ENCODE measurements around the gene FNDC3B.

FNDC3B gene

DNA sequence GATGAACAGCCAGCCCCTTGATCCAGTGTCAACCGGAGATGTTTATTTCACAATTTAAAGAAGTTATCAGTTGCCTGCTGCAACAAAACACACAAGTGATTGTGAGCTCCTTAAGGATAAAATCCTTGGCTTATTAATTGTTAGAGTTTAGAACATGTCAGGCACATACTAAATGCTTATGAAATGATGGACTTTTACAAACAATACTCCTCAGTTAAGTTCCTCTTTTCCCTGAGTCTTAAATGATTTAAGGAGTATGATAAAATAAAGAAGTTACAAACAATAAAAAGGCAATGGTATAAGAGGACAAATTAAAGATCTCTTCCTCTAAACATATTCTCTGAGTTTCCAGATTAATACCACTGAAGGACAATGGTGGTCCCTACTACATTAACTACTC, 403.2 kb downstream of the FNDC3B start:
- Mint-ChIP-seq H3K27me3 (peaks cover 63% of the 10 kb centered on the region), H3K4me3 (no peak overlapping the region), H3K27ac (no peak overlapping the region), H3K9me3 (no peaks in the 10 kb centered on the region), H3K4me1 (peaks cover 8% of the 10 kb centered on the region)
- no peak for DNase-seq
- no peak for ATAC-seq

DNA sequence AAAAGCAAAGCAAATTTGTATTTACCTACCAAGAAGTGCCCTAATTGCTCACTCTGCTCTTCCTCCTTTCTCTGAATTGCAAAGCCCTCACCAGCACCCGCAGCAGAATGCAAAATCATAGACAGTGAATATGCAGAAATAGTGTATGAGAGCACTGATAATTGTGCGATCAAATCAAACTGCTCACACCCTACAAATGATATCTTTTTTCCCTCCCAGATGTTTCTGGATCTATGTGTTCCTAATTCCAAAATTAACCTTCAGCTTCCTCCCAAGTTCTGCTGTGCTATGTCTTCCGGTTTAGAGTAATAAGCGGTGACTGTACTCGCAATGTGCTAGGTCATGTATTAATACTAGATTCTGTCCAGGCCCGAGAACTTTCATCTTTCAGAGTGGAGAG, 405.4 kb downstream of the FNDC3B start:
- Mint-ChIP-seq H3K27ac (no peak overlapping the region), H3K4me1 (peaks cover 30% of the 10 kb centered on the region), H3K9me3 (no peaks in the 10 kb centered on the region), H3K4me3 (no peak overlapping the region), H3K27me3 (peaks cover 64% of the 10 kb centered on the region)
- no peak for DNase-seq
- no peak for ATAC-seq

DNA sequence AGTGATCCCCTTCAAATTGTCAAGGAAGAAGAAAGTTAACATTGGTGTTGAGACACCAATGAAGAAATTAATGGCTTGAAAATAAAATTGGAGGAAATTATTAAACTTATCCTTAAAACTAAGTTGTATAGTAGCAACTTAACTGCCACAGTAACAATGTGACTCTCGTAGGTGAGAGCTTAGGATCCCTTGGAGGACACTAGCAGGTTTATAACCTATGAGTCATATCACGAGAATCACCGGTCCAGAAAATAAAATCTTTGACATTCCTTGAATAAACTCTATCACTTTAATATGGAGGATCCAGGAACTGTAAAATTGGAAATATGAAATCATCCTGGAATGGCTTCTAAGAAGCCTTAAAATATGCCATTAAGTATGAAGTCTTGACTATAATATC, 406.8 kb downstream of the FNDC3B start:
- Mint-ChIP-seq H3K9me3 (no peaks in the 10 kb centered on the region), H3K27me3 (peaks cover 60% of the 10 kb centered on the region), H3K27ac (no peak overlapping the region), H3K4me1 (peaks cover 32% of the 10 kb centered on the region), H3K4me3 (no peak overlapping the region)
- ATAC-seq, result no peak
- no peak for DNase-seq

DNA sequence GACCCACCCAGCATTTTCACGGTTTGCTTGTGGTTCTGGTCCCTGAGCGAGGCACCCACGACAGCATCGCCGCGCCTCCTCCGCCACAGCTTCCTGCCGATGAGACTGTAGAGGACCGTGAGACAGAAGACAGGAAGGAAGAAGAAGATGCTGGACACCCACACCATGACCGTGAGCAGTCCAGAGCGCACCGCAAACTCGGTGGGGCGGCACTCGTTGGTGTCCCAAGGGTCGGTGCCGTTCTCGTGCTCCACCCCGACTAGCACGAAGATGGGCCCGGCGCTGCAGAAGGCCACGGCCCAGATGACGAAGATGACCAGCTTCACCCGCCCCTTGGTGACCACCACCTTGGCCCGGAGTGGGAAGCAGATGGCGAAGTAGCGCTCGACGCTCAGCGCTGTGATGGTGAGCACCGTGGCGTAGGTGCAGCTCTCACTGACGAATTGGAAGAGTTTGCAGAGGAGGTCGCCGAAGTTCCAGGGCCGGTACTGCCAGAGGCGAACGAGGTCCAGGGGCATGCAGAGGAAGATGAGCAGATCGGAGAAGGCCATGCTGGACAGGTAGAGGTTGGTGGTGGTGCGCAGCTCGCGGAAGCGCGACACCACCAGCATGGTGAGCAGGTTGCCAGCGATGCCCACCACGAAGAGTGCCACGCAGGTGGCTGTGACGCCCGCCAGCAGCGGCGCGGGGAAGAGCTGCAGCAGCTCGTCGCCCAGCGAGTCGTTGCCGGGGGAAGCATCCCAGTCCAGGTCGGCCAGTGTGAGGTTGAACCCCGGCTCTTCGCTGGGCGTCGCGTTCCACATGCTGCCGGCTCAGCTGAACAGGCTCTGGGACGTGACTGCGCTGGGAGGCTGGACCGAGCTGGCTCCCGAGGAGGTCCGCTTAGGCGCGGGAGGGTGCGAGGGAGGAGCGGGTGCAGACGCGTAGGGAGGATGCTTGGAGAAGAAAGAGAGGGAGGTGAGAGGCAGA, 408.5 kb downstream of the FNDC3B start, which contains the start of gene GHSR:
Gene GHSR, minus strand, starts transcription at position 846 of the 969 bp plus-strand sequence. Its CDS starts 43 bp downstream, at position 803.
- peaks cover 71% of the 10 kb centered on the region for H3K27me3 Mint-ChIP-seq
- peak within 1 kb of the TSS; percentile 80 to 81 for H3K4me3 Mint-ChIP-seq
- peak in 1 of 2 donors; percentile 3 for DNase-seq
- peaks cover 32% of the 10 kb centered on the region for H3K4me1 Mint-ChIP-seq
- H3K9me3 Mint-ChIP-seq, result no peaks in the 10 kb centered on the region
- peak; percentile 73 for ATAC-seq
- H3K27ac Mint-ChIP-seq, result no peak within 1 kb of the TSS

DNA sequence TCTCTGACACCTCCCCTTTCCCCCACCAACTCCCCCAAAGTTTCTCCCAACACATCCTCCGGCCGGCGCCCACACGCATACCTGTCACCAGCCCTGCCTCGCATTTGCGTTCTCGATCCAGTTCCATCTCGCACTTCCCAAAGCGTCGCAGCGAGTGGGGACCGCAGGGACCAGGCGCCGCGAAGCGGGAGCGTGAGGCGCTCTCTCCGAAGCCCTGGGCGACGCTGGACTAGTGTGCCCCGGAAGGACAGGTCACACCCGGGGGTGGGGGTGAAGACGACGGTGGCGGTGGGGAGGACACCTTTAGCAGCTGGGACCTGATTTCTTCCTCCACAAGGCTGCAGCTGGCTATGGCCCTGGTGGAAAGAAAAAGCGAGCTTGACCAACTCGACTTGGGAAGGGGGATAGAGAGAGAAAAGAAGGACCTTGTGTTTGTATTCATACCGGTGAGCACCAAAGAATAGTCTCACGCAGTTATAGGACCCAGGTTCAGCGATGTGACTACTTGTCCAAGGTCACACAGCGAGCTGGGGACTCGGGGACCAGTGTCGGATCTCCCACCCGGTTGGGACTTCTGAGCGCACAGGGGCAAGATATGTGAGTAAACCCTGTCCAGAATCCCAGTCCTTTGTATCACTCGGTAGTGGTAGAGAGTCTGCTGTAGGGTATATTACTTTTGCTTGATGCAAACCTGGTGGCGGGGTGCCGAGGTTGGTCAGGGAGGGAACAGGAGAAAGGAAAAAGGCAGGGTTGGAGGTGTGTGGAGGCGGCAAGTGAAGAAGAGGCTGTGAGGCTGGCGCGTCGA, 409.5 kb downstream of the FNDC3B start:
- Mint-ChIP-seq H3K27me3 (peaks cover 74% of the 10 kb centered on the region), H3K27ac (no peak overlapping the region), H3K4me1 (peaks cover 32% of the 10 kb centered on the region), H3K9me3 (no peaks in the 10 kb centered on the region), H3K4me3 (peak overlapping the region; percentile 80 to 81)
- ATAC-seq (no peak), DNase-seq (no peak)

DNA sequence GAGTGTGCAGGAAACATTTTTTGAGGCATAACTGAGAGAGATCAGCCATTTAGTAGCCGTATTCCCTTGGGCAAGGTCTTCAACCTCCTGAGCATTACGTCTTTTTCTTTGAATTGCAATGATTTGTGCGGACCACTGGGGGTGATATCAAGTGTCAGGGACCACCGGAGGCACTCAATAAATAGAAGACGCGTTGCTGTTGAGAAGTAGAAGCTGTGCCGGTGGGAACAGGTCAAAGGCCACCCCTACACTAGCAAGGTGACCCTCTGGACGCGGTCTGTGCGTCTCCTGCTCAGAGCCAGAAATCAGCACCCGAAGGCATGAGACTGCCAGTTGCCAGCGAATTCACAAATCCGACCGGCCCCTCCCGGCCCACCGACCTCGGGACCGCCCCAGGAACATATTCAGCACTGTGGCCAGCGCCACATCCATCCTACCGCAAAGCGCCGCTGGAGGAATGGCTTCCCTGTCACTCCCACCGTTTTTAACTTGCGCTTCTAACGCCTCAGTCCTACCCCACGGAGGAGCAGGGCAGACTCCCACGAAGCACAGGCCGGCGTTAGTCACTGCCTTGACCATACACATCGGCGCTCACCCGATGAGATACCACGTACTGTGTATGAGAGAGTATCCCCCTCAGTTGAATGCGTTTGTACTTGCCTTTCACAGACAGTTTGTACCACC, 410.2 kb downstream of the FNDC3B start:
- no peak for DNase-seq
- ATAC-seq, result peak; percentile 26
- H3K9me3 Mint-ChIP-seq, result no peaks in the 10 kb centered on the region
- peak overlapping the region in 1 of 2 donors; percentile 46 for H3K27ac Mint-ChIP-seq
- H3K4me3 Mint-ChIP-seq, result peak overlapping the region; percentile 0 to 19
- H3K4me1 Mint-ChIP-seq, result peaks cover 32% of the 10 kb centered on the region
- peaks cover 80% of the 10 kb centered on the region for H3K27me3 Mint-ChIP-seq

Data from stimulated activated naive CD8-positive, alpha-beta T cell treated with anti-CD3 and anti-CD28 coated beads, Interleukin-15, amount 100 ng/mL, for 72 hours (primary cell).